Measurements from ENCODE around the gene TPM3.
A peak's percentile ranks its signal among the peaks of the same experiment; 100 is the strongest.
"Not testable (repeated sequence)": the region's sequence is repeated elsewhere in the genome, so short reads cannot be mapped to it uniquely, and the experiment has no call there.

The TPM3 gene

GRCh38 chr1:154157520-154158306 is 34.2 kb downstream of the TPM3 start:
- no peak overlapping the region for H3K4me3 ChIP-seq (ENCODE audit: low read depth, low read length)
- DNase-seq (ENCODE audit: low read depth): no peak
- TF ChIP-seq CTCF (IDR thresholded peaks at IDR 0.05; ENCODE audit: low read depth, low read length, missing control alignments): no peak
- in situ Hi-C loops (cut with HindIII; ENCODE audit: low sequenced_read_pairs): no loop called here

- no peak for DNase-seq (ENCODE audit: low read depth)
- in situ Hi-C loops (cut with HindIII; ENCODE audit: low sequenced_read_pairs): no loop called here
Observed at GRCh38 chr1:154155251-154155650, 36.6 kb downstream of the TPM3 start.

GRCh38 chr1:154154534-154155191 is 37.2 kb downstream of the TPM3 start, which contains the start of gene NUP210L:
Gene NUP210L, minus strand, starts transcription at chr1:154155073.
- in situ Hi-C loops (cut with HindIII; ENCODE audit: low sequenced_read_pairs): no loop called here

More at GRCh38 chr1:154155251-154155650, 36.6 kb downstream of the TPM3 start:
- no peak for TF ChIP-seq CTCF (IDR thresholded peaks at IDR 0.05; ENCODE audit: low read depth, low read length, missing control alignments)
- no peak overlapping the region for H3K4me3 ChIP-seq (ENCODE audit: low read depth, low read length)

GRCh38 chr1:154154053-154154452 is 37.8 kb downstream of the TPM3 start:
- H3K4me3 ChIP-seq (ENCODE audit: low read depth, low read length): no peak overlapping the region
- TF ChIP-seq CTCF (IDR thresholded peaks at IDR 0.05; ENCODE audit: low read depth, low read length, missing control alignments): no peak
- DNase-seq (ENCODE audit: low read depth): no peak
- in situ Hi-C loops (cut with HindIII; ENCODE audit: low sequenced_read_pairs): no loop called here

More at GRCh38 chr1:154154534-154155191, 37.2 kb downstream of the TPM3 start, which contains the start of gene NUP210L:
- no peak for TF ChIP-seq CTCF (IDR thresholded peaks at IDR 0.05; ENCODE audit: low read depth, low read length, missing control alignments)
- no peak within 1 kb of the TSS for H3K4me3 ChIP-seq (ENCODE audit: low read depth, low read length)
- no peak for DNase-seq (ENCODE audit: low read depth)

- in situ Hi-C loops (cut with HindIII; ENCODE audit: low sequenced_read_pairs): no loop called here
- TF ChIP-seq CTCF (IDR thresholded peaks at IDR 0.05; ENCODE audit: low read depth, low read length, missing control alignments): no peak
- DNase-seq (ENCODE audit: low read depth): peak; percentile 5
- H3K4me3 ChIP-seq (ENCODE audit: low read depth, low read length): no peak overlapping the region
Observed at GRCh38 chr1:154151311-154151710, 40.6 kb downstream of the TPM3 start.

- in situ Hi-C loops (cut with HindIII; ENCODE audit: low sequenced_read_pairs): no loop called here
- H3K4me3 ChIP-seq (ENCODE audit: low read depth, low read length): no peak overlapping the region
- DNase-seq (ENCODE audit: low read depth): no peak
- TF ChIP-seq CTCF (IDR thresholded peaks at IDR 0.05; ENCODE audit: low read depth, low read length, missing control alignments): no peak
Observed at GRCh38 chr1:154148807-154149206, 43.1 kb downstream of the TPM3 start.

GRCh38 chr1:154147505-154147904 is 44.4 kb downstream of the TPM3 start:
- in situ Hi-C loops (cut with HindIII; ENCODE audit: low sequenced_read_pairs); H3K4me3 ChIP-seq (ENCODE audit: low read depth, low read length); DNase-seq (ENCODE audit: low read depth): not testable (repeated sequence)
